GM19193 (cell line): ENCODE measurements around the gene RNU4-1.

Experiments
- POLR2A ChIP-seq: IDR thresholded peaks from 4 replicates; pipeline ENCODE4 v1.6.1; 2011; ENCODE audit not compliant: insufficient read depth, insufficient read length; ENCODE audit errors: extremely low read depth

The RNU4-1 gene

GRCh38 chr12:120265473-120266179, 27.4 kb downstream of the RNU4-1 start, which contains the start of gene PXN:
PXN (minus strand) TSS chr12:120265730; CDS start chr12:120265629, 101 bp downstream.
- TF ChIP-seq POLR2A, result peak; percentile 28

DNA sequence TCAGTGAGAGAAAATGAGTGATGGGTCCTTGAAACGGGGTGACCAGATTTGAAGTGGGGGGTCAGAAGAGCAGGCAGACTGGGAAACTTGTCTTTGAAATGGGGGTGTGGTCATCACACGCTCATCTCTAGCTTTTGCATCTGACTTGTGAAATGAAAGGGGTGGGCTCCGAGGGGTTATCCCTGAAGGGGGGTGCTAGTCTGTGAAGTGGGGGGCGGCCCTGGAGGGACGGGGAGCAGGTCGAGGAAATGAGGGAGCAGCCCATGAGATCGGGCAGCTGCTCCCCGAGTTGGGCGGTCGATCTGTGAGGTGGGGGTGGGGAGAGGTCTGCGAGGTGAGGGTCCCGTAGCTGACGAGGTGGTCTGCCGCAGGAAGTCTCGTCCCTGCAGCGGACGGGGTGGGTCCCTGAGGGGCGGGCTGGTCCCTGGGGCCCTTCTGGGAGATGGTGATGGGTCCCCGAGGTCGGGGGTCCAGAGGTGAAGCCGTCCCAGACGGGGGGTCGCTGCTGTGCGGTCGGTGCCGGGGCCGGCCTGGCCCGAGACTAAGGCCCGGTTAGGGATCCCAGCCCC, 28.0 kb downstream of the RNU4-1 start:
- TF ChIP-seq POLR2A, result no peak

DNA sequence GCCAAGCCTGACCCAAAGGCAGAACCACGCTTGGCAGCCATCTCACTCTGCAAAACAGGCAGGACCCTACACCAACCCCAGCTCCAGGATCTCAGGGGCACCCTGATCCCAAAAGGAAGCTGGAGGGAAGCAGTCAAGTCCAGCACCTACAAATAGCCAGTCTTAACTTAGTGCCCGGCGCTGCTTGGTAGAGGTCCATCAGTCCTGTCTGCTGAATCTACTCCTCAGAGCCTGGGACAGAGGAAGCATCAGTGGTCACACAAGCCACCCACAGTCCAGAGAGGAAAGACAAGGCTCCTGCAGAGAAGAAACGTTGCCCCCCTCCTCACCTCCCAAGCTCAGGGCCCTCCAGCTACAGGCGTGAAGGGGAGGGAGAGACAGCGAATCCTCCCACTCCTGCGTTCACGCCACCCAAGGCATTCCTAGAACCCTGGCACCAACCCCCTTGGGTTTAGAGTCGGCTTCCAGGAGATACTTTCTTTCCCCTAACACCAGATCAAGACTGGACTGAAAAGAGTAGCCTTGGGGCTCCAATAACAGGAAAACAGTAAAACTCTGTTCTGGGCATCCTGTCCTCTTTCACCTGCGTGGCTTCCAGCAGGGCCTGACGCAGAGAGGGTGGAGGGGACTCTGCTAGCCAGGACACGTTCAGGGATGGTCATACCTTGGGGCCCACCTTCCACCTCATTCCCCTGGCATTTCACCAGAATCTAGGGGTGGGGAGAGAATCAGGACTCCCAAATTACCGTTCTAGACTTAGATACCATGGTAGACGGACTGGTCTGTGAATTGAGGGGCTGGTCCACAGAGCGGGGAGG, 28.7 kb downstream of the RNU4-1 start:
- TF ChIP-seq POLR2A, result no peak

GRCh38 chr12:120263748-120264085, 29.3 kb downstream of the RNU4-1 start:
- no peak for TF ChIP-seq POLR2A

DNA sequence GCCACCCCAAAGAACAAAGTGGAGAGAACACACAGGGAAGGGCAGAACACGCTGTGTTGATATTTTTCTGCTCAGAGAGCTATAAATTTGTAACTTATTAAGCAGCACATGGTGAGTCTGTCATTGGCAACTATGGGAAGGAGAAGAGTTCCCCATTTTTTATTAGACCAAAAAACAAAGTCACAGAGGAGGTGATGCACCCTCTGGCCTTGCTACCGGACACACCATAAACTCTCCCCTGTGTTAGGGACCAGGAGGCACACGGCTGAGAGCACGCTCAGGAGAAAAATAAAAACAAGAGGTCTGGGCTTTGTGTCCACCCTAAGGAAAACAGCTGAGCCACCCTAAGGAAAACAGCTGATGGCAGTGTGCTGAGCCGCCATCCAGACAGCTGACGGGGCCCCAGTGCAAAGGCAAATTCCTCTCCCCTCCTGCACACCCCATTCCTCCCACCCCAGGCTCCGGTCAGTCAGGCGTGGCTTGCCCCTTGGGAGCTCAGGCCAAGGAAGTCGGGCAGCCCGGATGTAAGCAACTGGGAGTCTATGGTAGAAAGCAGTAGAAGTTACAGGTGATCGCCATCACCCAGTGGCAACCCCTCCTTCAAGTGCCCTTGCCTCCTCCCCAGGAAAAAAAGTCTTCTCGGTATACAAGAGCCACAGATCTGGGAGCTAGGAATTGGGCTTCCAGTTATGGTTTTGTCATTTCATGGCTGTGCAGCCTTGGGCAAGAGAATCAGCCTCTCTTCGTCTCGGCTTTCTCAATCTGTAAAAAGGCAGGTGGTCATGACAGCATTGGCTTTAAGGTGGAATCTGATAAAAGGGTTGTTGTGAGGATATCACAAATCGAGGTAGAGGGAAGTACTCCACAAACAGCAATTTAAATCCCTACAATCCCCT, 29.9 kb downstream of the RNU4-1 start:
- TF ChIP-seq POLR2A, result no peak

DNA sequence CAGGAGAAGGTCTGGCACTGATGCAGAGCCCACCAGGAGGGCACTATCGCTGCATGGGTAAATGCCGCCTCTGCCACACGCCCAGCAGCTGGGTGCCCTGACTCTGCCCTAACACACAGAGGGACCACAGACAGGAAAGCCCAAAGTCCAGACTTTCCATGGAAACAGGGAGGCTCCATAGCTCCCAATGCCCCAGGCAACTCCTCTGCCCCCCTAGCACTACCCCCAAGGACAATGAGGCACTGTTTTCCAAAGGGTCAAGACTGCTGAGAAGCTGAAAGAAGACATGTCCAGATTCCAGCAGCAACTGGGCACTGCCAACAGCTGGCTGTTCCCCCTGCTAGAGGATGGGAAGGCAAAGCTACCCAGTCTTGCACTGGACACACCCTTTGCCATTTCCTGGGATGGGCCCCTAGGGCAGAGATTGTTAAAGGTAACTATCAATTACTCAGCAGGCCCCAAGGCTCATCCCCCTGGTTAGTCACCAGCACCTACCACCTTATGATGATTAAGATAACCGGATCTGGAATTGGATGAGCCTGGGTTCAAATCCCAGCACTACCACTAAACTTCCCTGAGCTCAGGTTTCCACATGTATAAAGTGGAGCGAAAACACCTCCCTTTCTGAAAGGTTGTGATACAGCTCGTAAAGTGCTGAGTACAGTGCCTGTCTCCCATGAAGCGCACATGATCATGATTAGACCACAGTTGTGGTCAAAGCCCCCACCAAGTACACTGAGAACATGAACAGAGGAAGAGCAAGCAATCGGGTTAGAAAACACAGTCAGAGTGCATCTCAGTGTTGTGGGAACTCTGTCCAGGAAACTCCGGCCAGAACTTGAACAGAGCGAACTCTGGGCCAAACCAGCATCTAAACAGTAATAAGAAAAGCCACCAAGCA, 30.8 kb downstream of the RNU4-1 start:
- no peak for TF ChIP-seq POLR2A

- no peak for TF ChIP-seq POLR2A
These were observed 32.4 kb downstream of the RNU4-1 start for GRCh38 chr12:120260607-120261006.

DNA sequence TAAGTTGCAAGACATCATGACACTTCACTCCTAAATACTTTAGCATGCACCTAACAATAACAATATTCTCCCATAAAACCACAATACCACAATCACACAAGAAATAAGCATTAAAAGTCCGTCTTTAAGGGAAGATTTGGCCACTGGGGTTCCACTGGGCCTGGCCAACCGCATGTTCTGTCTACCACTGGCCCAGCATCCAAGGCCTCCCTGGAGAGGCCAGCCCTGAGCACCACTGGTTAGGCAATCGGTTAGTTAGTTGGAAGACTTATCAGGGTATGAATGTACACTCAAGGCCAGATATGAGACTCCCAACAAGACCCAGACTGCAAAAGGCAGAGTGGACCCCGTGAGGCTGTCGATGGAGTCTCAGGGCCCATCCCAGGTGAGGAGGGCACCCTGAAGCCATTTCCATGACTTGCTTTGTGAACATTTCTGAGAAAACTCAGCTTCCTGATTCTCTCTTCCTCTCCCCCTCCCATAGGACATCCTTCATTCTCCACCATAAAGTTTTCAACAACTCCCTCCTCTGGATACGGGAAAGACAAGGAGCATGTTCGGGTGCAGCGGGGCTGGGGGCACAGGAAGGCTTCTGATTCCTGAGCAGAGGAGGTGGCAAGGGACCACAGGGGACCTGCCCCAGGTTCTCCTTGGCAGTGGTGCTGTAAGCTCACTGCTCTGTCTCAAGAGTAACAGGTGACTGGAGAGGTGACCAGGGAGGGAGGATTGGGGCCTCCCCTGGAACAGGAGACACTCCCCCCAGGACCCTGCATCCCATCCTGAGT, 33.4 kb downstream of the RNU4-1 start:
- TF ChIP-seq POLR2A, result no peak

- no peak for TF ChIP-seq POLR2A
These were observed 34.6 kb downstream of the RNU4-1 start for GRCh38 chr12:120258323-120258896.

DNA sequence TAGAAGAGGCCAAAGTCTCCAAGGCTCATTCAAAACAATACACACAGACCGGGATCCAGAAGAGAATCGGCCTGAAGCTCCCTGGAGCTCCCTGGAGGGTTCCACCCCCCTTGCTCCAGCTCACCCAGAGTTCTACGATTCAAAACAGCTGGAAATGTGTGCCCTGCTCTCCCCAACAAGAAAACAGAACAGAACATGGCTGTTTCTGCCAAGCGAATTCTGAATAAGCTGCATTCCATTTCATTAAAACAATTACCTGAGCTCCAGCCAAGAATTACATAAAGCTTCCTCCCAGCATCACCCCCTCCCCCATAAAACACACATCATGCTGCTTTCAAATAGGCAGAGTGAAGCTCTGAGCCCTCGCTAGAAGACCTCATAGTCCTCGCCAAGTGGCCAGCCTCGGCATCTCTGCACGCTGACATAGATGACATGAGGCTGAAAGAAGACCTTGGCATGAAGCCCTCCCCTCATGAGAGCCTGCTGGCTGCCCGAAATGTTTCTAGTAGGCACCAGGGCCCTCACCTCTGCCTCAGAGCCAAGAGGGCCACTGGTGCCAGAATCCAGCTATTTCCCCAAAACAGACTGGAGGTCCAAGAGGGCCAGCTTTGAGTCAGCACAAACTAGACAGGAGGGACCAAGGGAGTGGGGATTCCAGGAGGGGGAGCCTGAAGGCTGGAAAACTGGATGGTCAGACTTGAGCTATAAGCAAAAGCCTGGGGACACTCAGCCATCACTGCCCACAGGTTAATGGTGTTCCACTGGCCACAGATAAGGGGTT, 35.8 kb downstream of the RNU4-1 start:
- TF ChIP-seq POLR2A, result no peak

DNA sequence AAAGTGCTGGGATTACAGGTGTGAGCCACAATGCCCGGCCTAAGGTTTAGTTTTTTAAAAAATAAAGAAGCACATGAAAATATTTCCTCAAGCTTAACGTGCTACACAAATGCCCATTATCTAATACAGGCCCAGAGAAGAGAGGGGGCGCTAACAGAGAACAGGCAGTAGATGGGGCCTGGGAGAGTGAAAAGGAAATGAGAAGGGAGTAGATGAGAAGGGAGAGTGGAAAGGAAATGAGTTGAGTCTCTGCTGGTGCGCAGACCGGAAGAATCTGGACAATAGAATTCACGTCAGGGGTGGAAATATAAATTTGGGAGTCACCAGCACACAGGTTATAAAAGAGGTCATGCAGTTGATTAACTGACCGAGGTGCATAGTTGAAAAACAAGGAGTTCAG, 38.2 kb downstream of the RNU4-1 start:
- no peak for TF ChIP-seq POLR2A
